AG04450 (cell line): ENCODE data around the gene C21orf58. TPM values are rescaled to one million over a fixed set of nuclear protein-coding genes. Genes with fewer than 3 reads are reported as not detected.
A peak's percentile ranks its signal among the peaks of the same experiment; 100 is the strongest.
"Not testable (repeated sequence)": the region's sequence is repeated elsewhere in the genome, so short reads cannot be mapped to it uniquely, and the experiment has no call there.

Source experiments
- CTCF ChIA-PET: fragments of 300-600, 350-600 bp; formaldehyde crosslinking; extraction: SDS; loops from one replicate; lab custom pipeline; 2022; ENCODE audit warnings: antibody characterized with exemption, inconsistent platforms; lab: Charles Lee
- POLR2A ChIA-PET: fragments of 350-600 bp; formaldehyde crosslinking; extraction: SDS; loops from one replicate; lab custom pipeline; 2021; ENCODE audit warnings: antibody characterized with exemption, inconsistent platforms; lab: Yijun Ruan, JAX
- DNase-seq: peaks from one replicate; pipeline ENCODE4 v3.0.0-alpha.2; 2011; ENCODE audit warnings: low read depth, low spot score
- H3K27ac ChIP-seq: one replicate; pipeline ENCODE4 v1.5.1; 2012; ENCODE audit warnings: low read depth, low read length, control low read depth
- H3K27me3 ChIP-seq: one replicate; pipeline ENCODE4 v1.6.0; 2012; ENCODE audit warnings: low read length; ENCODE audit not compliant: control insufficient read depth, insufficient read depth
- H3K4me3 ChIP-seq: 2 replicates; pipeline ENCODE4 v1.5.1; 2011; ENCODE audit warnings: mild to moderate bottlenecking, low read depth, low read length, control low read depth
- H3K9me3 ChIP-seq: 2 replicates; pipeline ENCODE4 v1.5.1; 2012; ENCODE audit warnings: low read length; ENCODE audit not compliant: control insufficient read depth, insufficient read depth
- CTCF ChIP-seq: IDR thresholded peaks from 2 replicates; pipeline ENCODE4 v1.5.1; 2011; ENCODE audit warnings: low read depth, low read length, control low read depth, inconsistent platforms
- polyA minus RNA-seq: library from RNA; depleted of rRNA, polyadenylated mRNA; stranded (reverse); fragments of >200 nt; gene quantifications from 2 replicates; pipeline ENCODE4 v1.2.3, GENCODE V29; 2011; rRNA and poly(A)+ RNA removed
- polyA plus RNA-seq: library from polyadenylated mRNA; depleted of rRNA; stranded (reverse); fragments of >200 nt; gene quantifications from 2 replicates; pipeline ENCODE4 v1.2.3, GENCODE V29; 2011; rRNA removed

C21orf58 gene
- polyA plus RNA-seq: 1.2 TPM in 2 replicates
- 4.2 and 4.4 TPM in 2 replicates for polyA minus RNA-seq

GRCh38 chr21:46323710-46324389 lies at the start of gene C21orf58, which contains the start of gene PCNT:
C21orf58 (minus strand) TSS chr21:46323870; CDS start chr21:46322738, 1,132 bp downstream.
PCNT (plus strand) TSS chr21:46324156; CDS start chr21:46324229, 73 bp downstream.
- H3K9me3 ChIP-seq: peaks cover 2% of the 10 kb centered on the region; the same call in 1 of the 2 replicates
- CTCF ChIA-PET: no interaction called here
- H3K4me3 ChIP-seq: peak within 1 kb of the TSS; percentile 95
- H3K27me3 ChIP-seq: no peaks in the 10 kb centered on the region
- peak; percentile 95 for DNase-seq
- POLR2A ChIA-PET: interaction anchor here (1.8 kb wide), 1 partner anchor 39 kb away, joined by 6 read pairs; the partner anchor contains the start of gene MCM3AP
- peak within 1 kb of the TSS; percentile 94 for H3K27ac ChIP-seq
- TF ChIP-seq CTCF: no peak

GRCh38 chr21:46372947-46373346 lies 49.3 kb upstream of the C21orf58 start:
- CTCF ChIA-PET, DNase-seq, H3K9me3 ChIP-seq, POLR2A ChIA-PET, H3K4me3 ChIP-seq, H3K27me3 ChIP-seq, H3K27ac ChIP-seq: not testable (repeated sequence)

- TF ChIP-seq CTCF: no peak
- POLR2A ChIA-PET: no interaction called here
- CTCF ChIA-PET: no interaction called here
Measured at GRCh38 chr21:46372014-46372485, 48.4 kb upstream of the C21orf58 start.

GRCh38 chr21:46371204-46372013 lies 47.7 kb upstream of the C21orf58 start:
- no peak overlapping the region for H3K4me3 ChIP-seq
- no peak overlapping the region for H3K27ac ChIP-seq
- TF ChIP-seq CTCF: no peak
- H3K9me3 ChIP-seq: peaks cover 2% of the 10 kb centered on the region; the same call in 1 of the 2 replicates
- DNase-seq: no peak
- ChIA-PET CTCF (no interaction called here), POLR2A (no interaction called here)
- H3K27me3 ChIP-seq: no peaks in the 10 kb centered on the region

More at GRCh38 chr21:46372014-46372485, 48.4 kb upstream of the C21orf58 start:
- H3K9me3 ChIP-seq: peaks cover 2% of the 10 kb centered on the region; the same call in 1 of the 2 replicates
- no peak for DNase-seq
- H3K27ac ChIP-seq: no peak overlapping the region
- H3K4me3 ChIP-seq: no peak overlapping the region
- H3K27me3 ChIP-seq: no peaks in the 10 kb centered on the region

GRCh38 chr21:46369520-46370235 lies 46.0 kb upstream of the C21orf58 start:
- POLR2A ChIA-PET: no interaction called here
- Histone ChIP-seq H3K27ac (no peak overlapping the region), H3K4me3 (no peak overlapping the region), H3K27me3 (no peaks in the 10 kb centered on the region), H3K9me3 (peaks cover 2% of the 10 kb centered on the region; the same call in 1 of the 2 replicates)
- no peak for TF ChIP-seq CTCF
- DNase-seq: no peak
- CTCF ChIA-PET: no interaction called here
